Measurements from ENCODE around the gene SNF8. TPM values are rescaled to one million over a fixed set of nuclear protein-coding genes. Genes with fewer than 3 reads are reported as not detected.
"Not testable (repeated sequence)": the region's sequence is repeated elsewhere in the genome, so short reads cannot be mapped to it uniquely, and the experiment has no call there.

Gene SNF8
- total RNA-seq, 1 experiment from 2014 or later, result 198 TPM

DNA sequence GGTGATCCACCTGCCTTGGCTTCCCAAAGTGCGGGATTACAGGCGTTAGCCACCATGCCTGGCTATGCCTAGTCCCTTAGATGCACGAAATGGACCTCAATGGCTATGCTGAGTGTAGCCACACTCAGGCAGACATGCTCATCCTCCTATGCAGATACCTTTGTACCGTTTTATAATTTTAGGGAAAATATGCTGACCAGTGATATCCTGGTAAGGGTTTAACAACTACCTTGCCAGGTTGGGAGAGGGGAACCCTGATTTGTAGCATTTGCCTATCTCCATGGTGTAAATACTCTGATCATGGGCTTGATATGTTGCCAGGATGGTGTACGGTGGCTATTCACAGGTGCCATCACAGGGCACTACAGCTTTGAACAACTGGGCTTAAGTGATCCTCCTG, 6.9 kb upstream of the SNF8 start:
- TF ChIP-seq, protein P1, sequence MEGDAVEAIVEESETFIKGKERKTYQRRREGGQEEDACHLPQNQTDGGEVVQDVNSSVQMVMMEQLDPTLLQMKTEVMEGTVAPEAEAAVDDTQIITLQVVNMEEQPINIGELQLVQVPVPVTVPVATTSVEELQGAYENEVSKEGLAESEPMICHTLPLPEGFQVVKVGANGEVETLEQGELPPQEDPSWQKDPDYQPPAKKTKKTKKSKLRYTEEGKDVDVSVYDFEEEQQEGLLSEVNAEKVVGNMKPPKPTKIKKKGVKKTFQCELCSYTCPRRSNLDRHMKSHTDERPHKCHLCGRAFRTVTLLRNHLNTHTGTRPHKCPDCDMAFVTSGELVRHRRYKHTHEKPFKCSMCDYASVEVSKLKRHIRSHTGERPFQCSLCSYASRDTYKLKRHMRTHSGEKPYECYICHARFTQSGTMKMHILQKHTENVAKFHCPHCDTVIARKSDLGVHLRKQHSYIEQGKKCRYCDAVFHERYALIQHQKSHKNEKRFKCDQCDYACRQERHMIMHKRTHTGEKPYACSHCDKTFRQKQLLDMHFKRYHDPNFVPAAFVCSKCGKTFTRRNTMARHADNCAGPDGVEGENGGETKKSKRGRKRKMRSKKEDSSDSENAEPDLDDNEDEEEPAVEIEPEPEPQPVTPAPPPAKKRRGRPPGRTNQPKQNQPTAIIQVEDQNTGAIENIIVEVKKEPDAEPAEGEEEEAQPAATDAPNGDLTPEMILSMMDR (IDR thresholded peaks at IDR 0.05; ENCODE audit: unreplicated experiment), result no peak
- BruUV-seq (replicated peaks), result no TSS peak
- Mint-ChIP-seq H3K4me1 (ENCODE audit: low read depth, unreplicated experiment) (peaks cover 10% of the 10 kb centered on the region), H3K27me3 (ENCODE audit: unreplicated experiment) (no peaks in the 10 kb centered on the region), H3K9me3 (ENCODE audit: low read depth, unreplicated experiment) (no peaks in the 10 kb centered on the region), H3K36me3 (ENCODE audit: insufficient read depth, unreplicated experiment) (peaks cover 8% of the 10 kb centered on the region), H3K27ac (ENCODE audit: unreplicated experiment) (no peak overlapping the region), H3K4me3 (ENCODE audit: low read depth, unreplicated experiment) (no peak overlapping the region)
- no peak for DNase-seq
- intact Hi-C loops (cut with micrococcal nuclease; ENCODE audit: unreplicated experiment), result no loop called here
- CTCF ChIA-PET, result interaction anchor here (0.6 to 0.7 kb wide), 2 partner anchors 17 to 670 kb away, joined by 3 to 5 read pairs; no protein-coding TSS in a partner anchor

DNA sequence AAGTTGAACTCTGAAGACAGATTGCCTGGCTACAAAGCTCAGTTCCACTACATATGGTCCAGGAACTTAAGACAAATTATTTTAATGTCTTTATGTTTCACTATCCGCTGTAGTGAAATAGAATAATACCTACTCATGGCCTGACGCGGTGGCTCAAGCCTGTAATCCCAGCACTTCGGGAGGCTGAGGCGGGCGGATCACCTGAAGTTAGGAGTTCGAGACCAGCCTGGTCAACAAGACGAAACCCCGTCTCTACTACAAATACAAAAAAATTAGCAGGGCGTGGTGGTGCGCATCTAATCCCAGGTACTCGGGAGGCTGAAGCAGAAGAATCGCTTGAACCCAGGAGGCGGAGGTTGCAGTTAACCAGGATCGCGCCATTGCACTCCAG, 614 bp upstream of the SNF8 start:
- H3K4me1 Mint-ChIP-seq (ENCODE audit: low read depth, unreplicated experiment); intact Hi-C loops (cut with micrococcal nuclease; ENCODE audit: unreplicated experiment); DNase-seq; H3K27me3 Mint-ChIP-seq (ENCODE audit: unreplicated experiment); H3K9me3 Mint-ChIP-seq (ENCODE audit: low read depth, unreplicated experiment); BruUV-seq (replicated peaks): not testable (repeated sequence)
- H3K4me3 Mint-ChIP-seq (ENCODE audit: low read depth, unreplicated experiment), result peak overlapping the region; percentile 93
- H3K27ac Mint-ChIP-seq (ENCODE audit: unreplicated experiment), result peak overlapping the region; percentile 89
- peaks cover 47% of the 10 kb centered on the region for H3K36me3 Mint-ChIP-seq (ENCODE audit: insufficient read depth, unreplicated experiment)
- CTCF ChIA-PET, result interaction anchor here (1.0 to 1.9 kb wide), 3 partner anchors 9 to 215 kb away, joined by 3 to 9 read pairs (median 5); no protein-coding TSS in a partner anchor

DNA sequence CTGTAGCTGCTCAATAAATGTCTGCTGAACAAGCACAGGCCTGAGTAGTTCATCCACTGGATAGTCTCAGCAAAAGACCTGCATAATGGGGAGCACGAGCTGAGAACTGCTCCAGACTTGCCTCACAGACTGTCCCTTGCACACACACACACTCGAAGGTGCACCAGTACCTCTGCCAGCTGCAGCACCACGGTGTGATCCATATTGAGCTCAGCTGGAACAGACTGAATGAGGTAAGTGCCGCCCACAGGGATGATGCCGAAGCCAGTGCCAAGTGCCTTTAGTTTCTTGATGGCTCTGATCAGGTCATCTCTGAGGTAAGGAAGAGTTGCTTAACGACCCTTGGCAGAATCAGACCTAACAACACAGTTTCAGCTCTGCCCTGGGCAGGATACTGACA, 11.6 kb downstream of the SNF8 start:
- intact Hi-C loops (cut with micrococcal nuclease; ENCODE audit: unreplicated experiment), result no loop called here
- no peak for DNase-seq
- Mint-ChIP-seq H3K27ac (ENCODE audit: unreplicated experiment) (peak overlapping the region; percentile 12), H3K4me3 (ENCODE audit: low read depth, unreplicated experiment) (no peak overlapping the region), H3K36me3 (ENCODE audit: insufficient read depth, unreplicated experiment) (peaks cover 96% of the 10 kb centered on the region), H3K27me3 (ENCODE audit: unreplicated experiment) (no peaks in the 10 kb centered on the region), H3K4me1 (ENCODE audit: low read depth, unreplicated experiment) (no peaks in the 10 kb centered on the region), H3K9me3 (ENCODE audit: low read depth, unreplicated experiment) (no peaks in the 10 kb centered on the region)
- TF ChIP-seq, protein P1 (IDR thresholded peaks at IDR 0.05; ENCODE audit: unreplicated experiment), result no peak
- CTCF ChIA-PET, result no interaction called here
- BruUV-seq (replicated peaks), result no TSS peak

DNA sequence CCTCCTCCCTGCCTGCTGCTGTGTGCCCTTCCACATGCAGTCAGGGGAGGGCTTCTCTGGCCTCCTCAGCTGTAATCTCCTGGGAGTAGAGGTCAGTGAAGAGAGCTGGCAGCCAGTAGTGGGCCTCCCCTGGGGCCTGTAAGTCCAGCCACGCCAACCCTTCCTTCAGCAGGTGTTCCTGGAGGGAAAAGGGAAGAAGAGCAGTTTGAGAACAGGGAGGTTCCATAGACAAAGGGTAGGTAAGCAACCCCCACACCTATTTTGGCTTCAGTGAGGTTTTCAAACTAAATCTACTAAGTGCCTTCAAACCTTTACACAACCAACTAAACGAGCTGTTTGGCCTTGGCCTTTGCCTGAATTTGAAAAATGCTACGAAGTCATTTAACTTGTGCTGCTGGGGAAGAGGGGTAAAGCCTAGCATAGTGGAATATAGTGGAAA, 14.2 kb downstream of the SNF8 start:
- Mint-ChIP-seq H3K4me3 (ENCODE audit: low read depth, unreplicated experiment) (no peak overlapping the region), H3K27me3 (ENCODE audit: unreplicated experiment) (no peaks in the 10 kb centered on the region), H3K27ac (ENCODE audit: unreplicated experiment) (peak overlapping the region; percentile 17), H3K4me1 (ENCODE audit: low read depth, unreplicated experiment) (no peaks in the 10 kb centered on the region), H3K9me3 (ENCODE audit: low read depth, unreplicated experiment) (no peaks in the 10 kb centered on the region), H3K36me3 (ENCODE audit: insufficient read depth, unreplicated experiment) (peaks cover 96% of the 10 kb centered on the region)
- no peak for DNase-seq
- no TSS peak for BruUV-seq (replicated peaks)
- intact Hi-C loops (cut with micrococcal nuclease; ENCODE audit: unreplicated experiment), result no loop called here
- CTCF ChIA-PET, result interaction anchor here (1.0 kb wide), 1 partner anchor 38 kb away, joined by 3 read pairs; the partner anchor contains the start of gene ATP5MC1
- TF ChIP-seq, protein P1 (IDR thresholded peaks at IDR 0.05; ENCODE audit: unreplicated experiment), result no peak

DNA sequence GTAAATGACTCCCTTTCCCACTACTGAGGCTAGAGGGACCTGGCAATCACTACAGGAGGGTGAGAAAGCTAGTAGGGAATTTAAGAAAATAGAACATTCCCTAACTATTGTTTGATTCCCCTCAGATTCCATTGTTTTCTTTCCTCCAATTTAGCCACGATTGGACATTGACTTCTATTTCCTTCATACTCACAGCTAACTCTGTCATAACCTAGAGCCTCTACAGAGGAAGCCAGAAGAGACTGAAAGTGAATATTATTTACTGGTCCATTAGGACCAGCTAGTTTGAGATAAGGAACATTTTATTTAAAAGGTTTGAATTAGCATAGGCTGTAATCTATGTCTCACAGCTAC, 14.9 kb downstream of the SNF8 start:
- no peak overlapping the region for H3K4me3 Mint-ChIP-seq (ENCODE audit: low read depth, unreplicated experiment)
- H3K27ac Mint-ChIP-seq (ENCODE audit: unreplicated experiment), result peak overlapping the region; percentile 17
- DNase-seq, result no peak
- H3K4me1 Mint-ChIP-seq (ENCODE audit: low read depth, unreplicated experiment), result no peaks in the 10 kb centered on the region
- H3K27me3 Mint-ChIP-seq (ENCODE audit: unreplicated experiment), result no peaks in the 10 kb centered on the region
- CTCF ChIA-PET, result interaction anchor here (0.6 to 1.0 kb wide), 3 partner anchors 14 to 789 kb away, joined by 3 to 6 read pairs (median 3); partner anchors contain the start of gene ATP5MC1
- H3K36me3 Mint-ChIP-seq (ENCODE audit: insufficient read depth, unreplicated experiment), result peaks cover 96% of the 10 kb centered on the region
- intact Hi-C loops (cut with micrococcal nuclease; ENCODE audit: unreplicated experiment), result no loop called here
- TF ChIP-seq, protein P1 (IDR thresholded peaks at IDR 0.05; ENCODE audit: unreplicated experiment), result no peak
- BruUV-seq (replicated peaks), result no TSS peak
- H3K9me3 Mint-ChIP-seq (ENCODE audit: low read depth, unreplicated experiment), result no peaks in the 10 kb centered on the region

All from Calu3 (cell line).